Measurements from ENCODE around the gene HTR7. TPM values are rescaled to one million over a fixed set of nuclear protein-coding genes. Genes with fewer than 3 reads are reported as not detected.
A peak's percentile ranks its signal among the peaks of the same experiment; 100 is the strongest.

Gene HTR7
- total and polyA plus RNA-seq, 2 experiments from 2014 or later: 0.65 to 1.2 TPM

DNA sequence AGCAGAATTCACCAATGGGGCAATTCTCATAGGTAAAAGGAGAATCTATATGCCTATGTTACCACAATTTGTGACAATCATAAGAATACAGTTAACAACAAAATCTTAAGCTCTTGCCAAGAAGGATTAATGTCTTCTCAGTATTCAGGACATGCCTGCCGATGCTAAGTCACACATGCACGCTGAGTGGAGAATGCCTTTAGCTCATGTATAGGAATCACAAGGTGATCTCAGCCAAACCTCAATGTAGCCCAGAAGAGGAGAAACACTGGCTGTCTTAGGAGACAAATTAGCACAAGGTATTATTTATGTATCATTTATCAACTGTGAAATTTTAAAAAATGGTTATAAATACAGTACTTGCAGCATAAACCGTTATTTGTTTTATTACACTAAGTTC is 2.7 kb downstream of the HTR7 start:
- Histone ChIP-seq H3K4me2 (ENCODE audit: unreplicated experiment) (no peak overlapping the region), H3K9me3 (ENCODE audit: low read depth) (no peaks in the 10 kb centered on the region), H3K4me3 (no peak overlapping the region), H3K36me3 (ENCODE audit: low read depth) (no peaks in the 10 kb centered on the region), H3F3A (ENCODE audit: insufficient read depth) (peaks cover 27% of the 10 kb centered on the region), H3K27ac (no peak overlapping the region), H2AFZ (no peak overlapping the region), H3K9ac (no peak overlapping the region), H3K4me1 (ENCODE audit: insufficient read depth) (peaks cover 21% of the 10 kb centered on the region), H3K9me2 (ENCODE audit: insufficient read depth) (no peaks in the 10 kb centered on the region), H3K27me3 (replicated peaks; ENCODE audit: insufficient read depth) (0 out of 2 replicates have a peak, but pooled peaks cover 2% of the 10 kb centered on the region), H3K79me2 (ENCODE audit: insufficient read depth) (no peaks in the 10 kb centered on the region), H4K20me1 (ENCODE audit: insufficient read depth) (no peaks in the 10 kb centered on the region)
- no peak for DNase-seq
- 83 to 85% methylated on average over 3 of the region's 3 CpGs for WGBS, 2 experiments (ENCODE audit: low coverage in 1 of 2, low lambda C conversion rate in 2 of 2, missing lambda C conversion rate in 2 of 2)
- in situ Hi-C loops (cut with MboI): loop anchor here (10.0 kb wide), 2 partner anchors 110 to 1060 kb away; no protein-coding TSS in a partner anchor
- no peak for TF ChIP-seq EZH2phosphoT487 (IDR thresholded peaks at IDR 0.05; ENCODE audit: insufficient read depth, low read depth)
- no peak for TF ChIP-seq EZH2 (IDR thresholded peaks at IDR 0.05; ENCODE audit: insufficient read depth, poor library complexity, severe bottlenecking)

DNA sequence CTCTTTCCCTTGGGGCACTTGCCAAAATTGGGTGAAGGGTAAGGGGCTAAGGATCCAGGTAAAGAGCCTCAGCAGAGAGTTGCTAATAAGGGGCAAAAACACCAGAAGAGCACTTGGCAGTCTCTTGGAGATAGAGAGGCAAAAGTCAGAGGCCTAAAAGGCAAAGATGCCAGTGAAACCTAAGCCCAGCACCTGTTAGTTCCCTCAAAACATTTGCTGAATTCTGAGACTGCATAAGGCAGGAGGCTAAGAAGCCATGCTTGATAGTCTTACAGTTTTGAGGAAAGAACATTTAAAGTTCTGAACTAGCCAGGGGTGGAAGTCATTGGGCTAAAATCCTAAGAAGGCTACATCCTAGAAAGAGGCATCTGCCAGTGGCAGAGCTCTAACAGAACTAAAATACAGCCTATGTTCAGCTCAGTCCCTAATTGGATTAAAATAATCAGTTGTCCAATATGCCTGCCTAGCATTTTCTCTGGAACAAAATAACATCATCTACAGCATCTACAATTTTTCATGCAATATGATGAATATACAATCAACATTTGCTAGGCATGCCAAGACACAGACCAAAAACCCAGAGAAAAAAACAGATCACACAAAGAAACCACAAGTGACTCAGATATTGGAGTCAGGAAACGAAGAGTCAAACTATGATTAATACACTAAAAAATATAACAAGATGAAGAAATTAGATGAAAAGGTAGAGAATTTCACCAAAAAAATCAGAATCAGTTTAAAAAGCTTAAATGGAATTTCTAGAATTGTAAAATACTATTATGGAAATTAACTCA is 7.7 kb downstream of the HTR7 start:
- Histone ChIP-seq H2AFZ (no peak overlapping the region), H3K9ac (no peak overlapping the region)

DNA sequence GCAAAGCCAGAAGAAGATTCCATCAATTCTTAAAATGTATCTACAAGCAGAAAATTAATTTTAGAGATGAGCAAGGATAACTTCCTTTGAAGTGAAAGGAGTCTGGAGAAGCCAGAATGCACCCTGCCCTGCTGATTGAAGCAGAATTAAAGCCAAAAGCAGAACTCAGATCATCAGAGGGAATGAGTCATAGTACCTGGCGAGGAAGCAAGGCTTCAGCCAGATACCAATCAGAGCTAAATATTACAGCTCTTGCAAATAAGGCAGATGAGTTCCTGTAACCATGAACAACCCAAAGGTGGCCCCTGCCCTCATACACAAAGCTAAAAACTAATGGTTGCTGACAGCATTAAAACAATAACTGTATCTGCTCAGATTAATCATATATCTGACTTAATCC is 10.4 kb downstream of the HTR7 start:
- in situ Hi-C loops (cut with MboI): no loop called here
- H3K4me2 ChIP-seq (ENCODE audit: unreplicated experiment): peak overlapping the region; percentile 52

More for the DNA sequence above, 7.7 kb downstream of the HTR7 start:
- TF ChIP-seq EZH2phosphoT487 (IDR thresholded peaks at IDR 0.05; ENCODE audit: insufficient read depth, low read depth): no peak
- TF ChIP-seq EZH2 (IDR thresholded peaks at IDR 0.05; ENCODE audit: insufficient read depth, poor library complexity, severe bottlenecking): no peak
- Histone ChIP-seq H3K9me2 (ENCODE audit: insufficient read depth) (no peaks in the 10 kb centered on the region), H3K27ac (0 out of 2 replicates have a peak overlapping the region, but pooled peaks have one; percentile 2), H3K36me3 (ENCODE audit: low read depth) (no peaks in the 10 kb centered on the region), H3K27me3 (replicated peaks; ENCODE audit: insufficient read depth) (no peaks in the 10 kb centered on the region), H3K4me3 (no peak overlapping the region), H3K4me2 (ENCODE audit: unreplicated experiment) (no peak overlapping the region), H3K79me2 (ENCODE audit: insufficient read depth) (no peaks in the 10 kb centered on the region), H3K9me3 (ENCODE audit: low read depth) (no peaks in the 10 kb centered on the region), H4K20me1 (ENCODE audit: insufficient read depth) (no peaks in the 10 kb centered on the region), H3F3A (ENCODE audit: insufficient read depth) (peaks cover 15% of the 10 kb centered on the region), H3K4me1 (ENCODE audit: insufficient read depth) (peaks cover 16% of the 10 kb centered on the region)
- 3 to 6% methylated on average over 1 of the region's 1 CpG for WGBS, 2 experiments (ENCODE audit: low coverage in 1 of 2, low lambda C conversion rate in 2 of 2, missing lambda C conversion rate in 2 of 2)
- in situ Hi-C loops (cut with MboI): loop anchor here (10.0 kb wide), 2 partner anchors 105 to 1055 kb away; no protein-coding TSS in a partner anchor
- DNase-seq: peak; percentile 67

DNA sequence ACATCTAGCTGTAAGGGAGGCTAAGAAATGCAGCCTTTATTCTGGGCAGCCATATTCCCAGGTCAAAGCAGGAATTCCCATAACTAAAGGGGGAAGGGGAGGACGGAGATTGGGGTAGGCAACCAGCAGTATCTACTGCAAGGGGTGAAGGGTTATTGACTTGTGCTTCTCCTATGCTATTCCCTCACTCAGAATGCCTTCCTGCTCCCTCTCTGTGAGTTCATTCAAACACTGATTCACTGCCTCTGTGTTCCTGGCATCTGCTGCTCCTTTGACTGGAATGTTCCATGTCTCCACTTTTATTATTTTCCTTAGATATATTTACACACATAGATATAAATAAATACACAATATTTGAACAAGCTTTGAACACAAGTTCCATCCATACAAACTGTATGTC is 11.1 kb downstream of the HTR7 start:
- TF ChIP-seq EZH2 (IDR thresholded peaks at IDR 0.05; ENCODE audit: insufficient read depth, poor library complexity, severe bottlenecking) (no peak), EZH2phosphoT487 (IDR thresholded peaks at IDR 0.05; ENCODE audit: insufficient read depth, low read depth) (no peak)
- no peak overlapping the region for H2AFZ ChIP-seq
- peaks cover 15% of the 10 kb centered on the region for H3F3A ChIP-seq (ENCODE audit: insufficient read depth)
- no peaks in the 10 kb centered on the region for H3K79me2 ChIP-seq (ENCODE audit: insufficient read depth)
- DNase-seq: peak; percentile 64
- peak overlapping the region; percentile 41 for H3K27ac ChIP-seq
- H3K9me3 ChIP-seq (ENCODE audit: low read depth): no peaks in the 10 kb centered on the region
- peak overlapping the region; percentile 18; the same call in 1 of the 2 replicates for H3K9ac ChIP-seq
- in situ Hi-C loops (cut with MboI): no loop called here
- no peaks in the 10 kb centered on the region for H4K20me1 ChIP-seq (ENCODE audit: insufficient read depth)
- peaks cover 16% of the 10 kb centered on the region for H3K4me1 ChIP-seq (ENCODE audit: insufficient read depth)
- no peak overlapping the region for H3K4me3 ChIP-seq
- H3K36me3 ChIP-seq (ENCODE audit: low read depth): no peaks in the 10 kb centered on the region
- peak overlapping the region; percentile 52 for H3K4me2 ChIP-seq (ENCODE audit: unreplicated experiment)
- H3K9me2 ChIP-seq (ENCODE audit: insufficient read depth): no peaks in the 10 kb centered on the region
- no peaks in the 10 kb centered on the region for H3K27me3 ChIP-seq (replicated peaks; ENCODE audit: insufficient read depth)
- 24 to 25% methylated on average over 1 of the region's 1 CpG for WGBS, 2 experiments (ENCODE audit: low coverage in 1 of 2, low lambda C conversion rate in 2 of 2, missing lambda C conversion rate in 2 of 2)

More for the DNA sequence above, 10.4 kb downstream of the HTR7 start:
- Histone ChIP-seq H3K27me3 (replicated peaks; ENCODE audit: insufficient read depth) (no peaks in the 10 kb centered on the region), H3K4me3 (no peak overlapping the region), H3K9me2 (ENCODE audit: insufficient read depth) (no peaks in the 10 kb centered on the region), H3K27ac (peak overlapping the region; percentile 41), H3K9ac (no peak overlapping the region; the same call in 1 of the 2 replicates), H3K36me3 (ENCODE audit: low read depth) (no peaks in the 10 kb centered on the region), H3F3A (ENCODE audit: insufficient read depth) (peaks cover 15% of the 10 kb centered on the region), H2AFZ (no peak overlapping the region), H3K9me3 (ENCODE audit: low read depth) (no peaks in the 10 kb centered on the region), H3K4me1 (ENCODE audit: insufficient read depth) (peaks cover 16% of the 10 kb centered on the region), H4K20me1 (ENCODE audit: insufficient read depth) (no peaks in the 10 kb centered on the region), H3K79me2 (ENCODE audit: insufficient read depth) (no peaks in the 10 kb centered on the region)
- 0% methylated on average over 1 of the region's 1 CpG for whole genome bisulfite sequencing, 2 experiments (ENCODE audit: low coverage in 1 of 2, low lambda C conversion rate in 2 of 2, missing lambda C conversion rate in 2 of 2)
- peak; percentile 80 for DNase-seq
- TF ChIP-seq EZH2phosphoT487 (IDR thresholded peaks at IDR 0.05; ENCODE audit: insufficient read depth, low read depth) (no peak), EZH2 (IDR thresholded peaks at IDR 0.05; ENCODE audit: insufficient read depth, poor library complexity, severe bottlenecking) (no peak)
